Astrocyte (in vitro differentiated cells and primary cell): ENCODE results near the gene KRTAP4-9. TPM values are rescaled to one million over a fixed set of nuclear protein-coding genes. Genes with fewer than 3 reads are reported as not detected.
"Not testable (repeated sequence)": the region's sequence is repeated elsewhere in the genome, so short reads cannot be mapped to it uniquely, and the experiment has no call there.

ENCODE experiments used
- DNase-seq: peaks from one replicate; pipeline ENCODE4 v3.0.0-alpha.2; 2010; ENCODE audit warnings: low read depth
- FAIRE-seq: peaks from 2 replicates; lab custom pipeline; 2011; peaks lifted over from hg19 to GRCh38; lab: Jason Lieb, UNC
- H2AFZ ChIP-seq: 2 replicates; pipeline ENCODE4 v1.6.0; 2012; ENCODE audit warnings: low read depth, low read length, inconsistent platforms
- H3K27ac ChIP-seq: 2 replicates; pipeline ENCODE4 v1.5.1; 2011; ENCODE audit warnings: low read depth, low read length, inconsistent platforms
- H3K27me3 ChIP-seq: 2 replicates; pipeline ENCODE4 v1.6.0; 2011; ENCODE audit warnings: low read length, inconsistent platforms; ENCODE audit not compliant: insufficient read depth
- H3K36me3 ChIP-seq: 2 replicates; pipeline ENCODE4 v1.5.1; 2011; ENCODE audit warnings: low read length, inconsistent platforms; ENCODE audit not compliant: insufficient read depth
- H3K4me1 ChIP-seq: 2 replicates; pipeline ENCODE4 v1.5.1; 2011; ENCODE audit warnings: low read length, inconsistent platforms; ENCODE audit not compliant: insufficient read depth
- H3K4me2 ChIP-seq: 2 replicates; pipeline ENCODE4 v1.6.0; 2012; ENCODE audit warnings: low read length, inconsistent platforms
- H3K4me3 ChIP-seq: 2 replicates; pipeline ENCODE4 v1.5.1; 2011; ENCODE audit warnings: low read depth, mild to moderate bottlenecking, low read length, inconsistent platforms; ENCODE audit not compliant: insufficient read depth
- H3K79me2 ChIP-seq: 2 replicates; pipeline ENCODE4 v1.6.0; 2012; ENCODE audit warnings: mild to moderate bottlenecking, low read length, inconsistent platforms; ENCODE audit not compliant: insufficient read depth
- H3K9ac ChIP-seq: 2 replicates; pipeline ENCODE4 v1.6.0; 2012; ENCODE audit warnings: mild to moderate bottlenecking, low read length, inconsistent platforms
- H3K9me3 ChIP-seq: 2 replicates; pipeline ENCODE4 v1.5.1; 2012; ENCODE audit warnings: low read depth, mild to moderate bottlenecking, low read length, inconsistent platforms; ENCODE audit not compliant: insufficient read depth
- H4K20me1 ChIP-seq: 2 replicates; pipeline ENCODE4 v1.6.0; 2012; ENCODE audit warnings: low read length, inconsistent platforms; ENCODE audit not compliant: insufficient read depth
- H3K27ac Mint-ChIP-seq: one replicate; pipeline ENCODE4 v1.8.0; 2021; ENCODE audit warnings: mild to moderate bottlenecking, mixed read lengths; ENCODE audit not compliant: unreplicated experiment
- H3K27me3 Mint-ChIP-seq: one replicate; pipeline ENCODE4 v1.8.0; 2021; ENCODE audit warnings: low read depth, mixed read lengths; ENCODE audit not compliant: unreplicated experiment
- H3K36me3 Mint-ChIP-seq: one replicate; pipeline ENCODE4 v1.8.0; 2021; ENCODE audit warnings: low read depth, mixed read lengths; ENCODE audit not compliant: unreplicated experiment
- H3K4me1 Mint-ChIP-seq: one replicate; pipeline ENCODE4 v1.8.0; 2021; ENCODE audit warnings: low read depth, mixed read lengths; ENCODE audit not compliant: unreplicated experiment
- H3K4me3 Mint-ChIP-seq: one replicate; pipeline ENCODE4 v1.8.0; 2021; ENCODE audit warnings: mild to moderate bottlenecking, moderate library complexity, mixed read lengths; ENCODE audit not compliant: unreplicated experiment
- H3K9me3 Mint-ChIP-seq: one replicate; pipeline ENCODE4 v1.8.0; 2021; ENCODE audit warnings: mild to moderate bottlenecking, mixed read lengths; ENCODE audit not compliant: unreplicated experiment
- EZH2 ChIP-seq: IDR thresholded peaks from 2 replicates; pipeline ENCODE4 v1.6.1; 2012; ENCODE audit warnings: mild to moderate bottlenecking, low read length, inconsistent platforms; ENCODE audit not compliant: insufficient read depth
- total RNA-seq: library from RNA; stranded (reverse); gene quantifications from 2 replicates; pipeline ENCODE4 v1.2.1, GENCODE V29; 2021
- TF ChIP-seq, protein P1 (sequence below): IDR thresholded peaks from 2 replicates; pipeline ENCODE4 v1.5.1; 2011; ENCODE audit warnings: low read depth, mild to moderate bottlenecking, inconsistent platforms, low read length, moderate library complexity; ENCODE audit not compliant: insufficient read depth

The KRTAP4-9 gene
- total RNA-seq, 1 donor from 2014 or later: not detected

DNA sequence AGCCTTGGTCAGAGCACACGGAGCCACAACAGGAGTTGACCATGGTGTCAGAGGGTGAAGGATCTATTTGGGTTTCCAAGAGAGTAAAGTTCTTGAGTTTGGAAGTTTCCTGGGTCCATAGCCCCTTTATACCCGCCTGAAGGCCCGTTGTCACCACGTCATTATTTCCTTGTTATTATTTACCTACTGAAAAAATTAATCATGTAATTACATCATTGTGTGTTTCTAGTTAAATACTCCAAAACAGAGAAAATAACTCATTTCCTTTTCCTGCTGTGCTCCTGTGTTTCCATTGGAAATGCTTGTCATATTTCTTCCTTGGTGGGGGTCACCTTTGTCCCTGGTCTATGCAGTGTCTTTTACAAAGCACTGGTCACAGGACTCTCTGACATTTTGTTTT is 7.1 kb upstream of the KRTAP4-9 start, which contains the start of gene KRTAP4-8:
KRTAP4-8 (minus strand) TSS at position 101 of the 400 bp plus-strand sequence; CDS start at position 43, 58 bp downstream.
- no peak within 1 kb of the TSS for H3K4me3 ChIP-seq
- Mint-ChIP-seq H3K27me3 (no peaks in the 10 kb centered on the region), H3K4me3 (no peak within 1 kb of the TSS), H3K9me3 (peaks cover 2% of the 10 kb centered on the region), H3K4me1 (peaks cover 18% of the 10 kb centered on the region), H3K36me3 (no peaks in the 10 kb centered on the region), H3K27ac (peak within 1 kb of the TSS; percentile 48)
- H3K9me3 ChIP-seq: no peaks in the 10 kb centered on the region
- H3K36me3 ChIP-seq: no peaks in the 10 kb centered on the region
- peaks cover 3% of the 10 kb centered on the region for H3K4me1 ChIP-seq
- TF ChIP-seq, protein P1, sequence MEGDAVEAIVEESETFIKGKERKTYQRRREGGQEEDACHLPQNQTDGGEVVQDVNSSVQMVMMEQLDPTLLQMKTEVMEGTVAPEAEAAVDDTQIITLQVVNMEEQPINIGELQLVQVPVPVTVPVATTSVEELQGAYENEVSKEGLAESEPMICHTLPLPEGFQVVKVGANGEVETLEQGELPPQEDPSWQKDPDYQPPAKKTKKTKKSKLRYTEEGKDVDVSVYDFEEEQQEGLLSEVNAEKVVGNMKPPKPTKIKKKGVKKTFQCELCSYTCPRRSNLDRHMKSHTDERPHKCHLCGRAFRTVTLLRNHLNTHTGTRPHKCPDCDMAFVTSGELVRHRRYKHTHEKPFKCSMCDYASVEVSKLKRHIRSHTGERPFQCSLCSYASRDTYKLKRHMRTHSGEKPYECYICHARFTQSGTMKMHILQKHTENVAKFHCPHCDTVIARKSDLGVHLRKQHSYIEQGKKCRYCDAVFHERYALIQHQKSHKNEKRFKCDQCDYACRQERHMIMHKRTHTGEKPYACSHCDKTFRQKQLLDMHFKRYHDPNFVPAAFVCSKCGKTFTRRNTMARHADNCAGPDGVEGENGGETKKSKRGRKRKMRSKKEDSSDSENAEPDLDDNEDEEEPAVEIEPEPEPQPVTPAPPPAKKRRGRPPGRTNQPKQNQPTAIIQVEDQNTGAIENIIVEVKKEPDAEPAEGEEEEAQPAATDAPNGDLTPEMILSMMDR: no peak
- TF ChIP-seq EZH2: no peak
- H2AFZ ChIP-seq: no peak within 1 kb of the TSS
- no peaks in the 10 kb centered on the region for H3K79me2 ChIP-seq
- no peaks in the 10 kb centered on the region for H3K27me3 ChIP-seq
- H4K20me1 ChIP-seq: no peaks in the 10 kb centered on the region
- no peak within 1 kb of the TSS for H3K9ac ChIP-seq
- peak within 1 kb of the TSS; percentile 41 for H3K4me2 ChIP-seq
- no peak within 1 kb of the TSS for H3K27ac ChIP-seq
- DNase-seq: no peak
- FAIRE-seq: no peak

DNA sequence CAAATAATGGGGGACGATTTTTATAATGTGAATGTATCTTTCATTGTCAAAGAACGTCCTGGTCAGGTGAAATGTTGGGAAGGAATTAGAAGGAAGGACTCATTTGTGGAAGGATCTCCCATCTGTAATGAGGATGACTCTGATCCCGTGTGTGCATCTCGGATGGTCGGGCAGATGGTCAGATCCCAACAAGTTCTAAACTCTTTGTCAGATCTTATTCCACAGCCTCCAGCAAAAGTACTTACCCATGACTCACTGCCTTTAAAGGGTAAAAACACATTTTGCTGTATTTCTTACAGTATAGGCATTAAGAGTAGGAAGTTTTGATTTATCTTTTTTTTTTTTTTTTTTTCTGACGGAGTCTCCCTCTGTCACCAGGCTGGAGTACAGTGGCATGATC is 6.7 kb upstream of the KRTAP4-9 start:
- Mint-ChIP-seq H3K27me3 (no peaks in the 10 kb centered on the region), H3K27ac (peak overlapping the region; percentile 48), H3K36me3 (no peaks in the 10 kb centered on the region), H3K4me3 (no peak overlapping the region), H3K9me3 (peaks cover 2% of the 10 kb centered on the region), H3K4me1 (peaks cover 22% of the 10 kb centered on the region)
- Histone ChIP-seq H3K9ac (no peak overlapping the region), H2AFZ (no peak overlapping the region), H3K79me2 (no peaks in the 10 kb centered on the region), H3K27me3 (no peaks in the 10 kb centered on the region), H3K4me2 (peak overlapping the region; percentile 41), H3K4me3 (no peak overlapping the region), H3K9me3 (no peaks in the 10 kb centered on the region), H3K27ac (no peak overlapping the region), H4K20me1 (no peaks in the 10 kb centered on the region), H3K36me3 (no peaks in the 10 kb centered on the region), H3K4me1 (peaks cover 3% of the 10 kb centered on the region)
- peak; percentile 59 for FAIRE-seq
- no peak for TF ChIP-seq EZH2
- TF ChIP-seq, protein P1: no peak
- DNase-seq: peak; percentile 29

DNA sequence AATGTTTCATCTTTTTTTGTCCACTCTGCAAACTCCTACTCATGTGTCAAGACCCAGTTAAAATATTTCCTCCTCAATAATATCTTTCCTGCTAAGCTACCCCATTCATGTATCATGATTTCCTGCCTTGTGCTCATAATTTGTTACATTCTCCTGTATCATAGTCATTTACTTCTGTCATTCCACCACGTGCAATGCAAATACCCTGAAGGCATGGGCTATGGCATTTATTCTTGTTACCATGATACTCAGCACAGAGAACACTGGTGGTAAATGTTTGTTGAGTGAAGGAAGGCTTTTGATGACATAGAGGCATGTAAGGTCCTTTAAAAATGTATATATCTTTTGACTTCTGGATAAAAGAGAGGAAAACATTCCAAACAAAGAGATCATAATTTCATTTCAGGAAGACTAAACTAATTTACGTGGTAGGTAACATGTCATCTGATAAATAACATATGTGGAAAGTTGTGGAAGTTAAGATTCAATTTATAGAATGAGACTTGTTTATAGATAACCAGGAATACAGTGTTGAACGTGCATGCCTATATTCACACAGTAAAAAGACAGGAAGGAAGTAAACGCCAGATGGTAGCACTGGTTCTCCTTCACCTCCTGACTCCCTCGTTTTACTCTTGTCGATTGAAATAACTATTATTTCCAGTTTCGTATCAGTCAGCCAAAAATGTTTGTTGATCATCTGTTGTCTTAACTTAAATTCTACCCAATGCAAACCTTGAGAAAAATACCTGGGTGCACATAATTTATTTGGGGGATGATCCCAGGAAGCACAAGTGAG is 5.3 kb upstream of the KRTAP4-9 start:
- H3K36me3 Mint-ChIP-seq, H4K20me1 ChIP-seq, H3K36me3 ChIP-seq, H3K4me1 ChIP-seq, H3K27me3 Mint-ChIP-seq, H3K4me3 ChIP-seq, H2AFZ ChIP-seq, H3K27me3 ChIP-seq, H3K79me2 ChIP-seq, H3K9ac ChIP-seq, H3K9me3 ChIP-seq, H3K4me2 ChIP-seq, H3K9me3 Mint-ChIP-seq, H3K4me3 Mint-ChIP-seq: not testable (repeated sequence)
- FAIRE-seq (peak; percentile 80), DNase-seq (peak; percentile 40)
- peaks cover 30% of the 10 kb centered on the region for H3K4me1 Mint-ChIP-seq
- H3K27ac Mint-ChIP-seq: peak overlapping the region; percentile 59
- peak overlapping the region; percentile 25 for H3K27ac ChIP-seq
